ENCODE measurements around the gene SKA1.

DNA sequence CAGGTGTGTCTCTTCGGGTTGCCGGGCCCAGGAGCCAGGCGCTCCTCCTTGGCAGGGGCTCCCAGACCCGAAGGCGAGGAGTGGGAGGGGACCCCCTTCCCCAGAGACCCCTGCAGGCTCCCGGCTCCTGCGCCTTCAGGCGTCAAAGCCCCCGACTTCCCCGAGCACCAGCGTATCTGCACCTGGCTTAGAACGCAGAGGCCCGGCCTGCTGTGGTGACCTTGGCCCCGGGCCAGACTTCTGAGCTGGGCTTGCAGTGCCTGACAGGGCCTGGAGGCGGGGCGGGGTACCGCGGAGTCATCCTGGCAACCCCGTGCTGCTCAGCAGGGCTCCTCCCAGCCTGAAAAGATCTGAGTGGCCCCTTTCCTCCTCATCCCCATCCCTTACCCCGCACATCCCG lies 27.0 kb downstream of the SKA1 start:
- TF ChIP-seq POLR2A (IDR thresholded peaks at IDR 0.05; ENCODE audit: low read length) (no peak), GATA1 (IDR thresholded peaks at IDR 0.05; ENCODE audit: low read depth, low read length) (no peak)
